ENCODE results near the gene REST.
A peak's percentile ranks its signal among the peaks of the same experiment; 100 is the strongest.
"Not testable (repeated sequence)": the region's sequence is repeated elsewhere in the genome, so short reads cannot be mapped to it uniquely, and the experiment has no call there.

REST gene

GRCh38 chr4:56907489-56908205 lies at the start of gene REST:
Gene REST (plus strand): TSS chr4:56907900. CDS start chr4:56910639, 2,739 bp downstream.
- DNase-seq: peak; percentile 75

- no peak for DNase-seq
Observed at GRCh38 chr4:56859841-56860240, 47.9 kb upstream of the REST start.

- DNase-seq: no peak
Observed at GRCh38 chr4:56860781-56861180, 46.9 kb upstream of the REST start.

GRCh38 chr4:56861360-56861759 lies 46.3 kb upstream of the REST start:
- DNase-seq: no peak

- DNase-seq: no peak
Observed at GRCh38 chr4:56863441-56864139, 44.1 kb upstream of the REST start.

GRCh38 chr4:56870946-56871345 lies 36.8 kb upstream of the REST start:
- no peak for DNase-seq

GRCh38 chr4:56871371-56871866 lies 36.3 kb upstream of the REST start:
- no peak for DNase-seq

- DNase-seq: no peak
Observed at GRCh38 chr4:56874166-56874565, 33.5 kb upstream of the REST start.

GRCh38 chr4:56874923-56875322 lies 32.8 kb upstream of the REST start:
- DNase-seq: no peak

- no peak for DNase-seq
Observed at GRCh38 chr4:56876264-56876663, 31.4 kb upstream of the REST start.

GRCh38 chr4:56879996-56880395 lies 27.7 kb upstream of the REST start:
- no peak for DNase-seq

GRCh38 chr4:56880572-56880971 lies 27.1 kb upstream of the REST start:
- no peak for DNase-seq

- DNase-seq: not testable (repeated sequence)
Observed at GRCh38 chr4:56884511-56884910, 23.2 kb upstream of the REST start.

- DNase-seq: no peak
Observed at GRCh38 chr4:56892691-56893090, 15.0 kb upstream of the REST start.

- not testable (repeated sequence) for DNase-seq
Observed at GRCh38 chr4:56897842-56898241, 9.9 kb upstream of the REST start.

- DNase-seq: not testable (repeated sequence)
Observed at GRCh38 chr4:56900186-56900585, 7.5 kb upstream of the REST start.

- no peak for DNase-seq
Observed at GRCh38 chr4:56902703-56903102, 5.0 kb upstream of the REST start.

- no peak for DNase-seq
Observed at GRCh38 chr4:56905796-56906195, 1.9 kb upstream of the REST start.

GRCh38 chr4:56906489-56907393 lies 959 bp upstream of the REST start:
- DNase-seq: no peak

GRCh38 chr4:56908206-56909085 lies 746 bp downstream of the REST start:
- DNase-seq: peak; percentile 45

GRCh38 chr4:56909086-56909894 lies 1.6 kb downstream of the REST start:
- peak; percentile 49 for DNase-seq

Data from CD4-positive, alpha-beta T cell treated with Interleukin-4 for 4 hours (primary cell).